Caco-2 (cell line): ENCODE results near the gene CUL1. TPM values are rescaled to one million over a fixed set of nuclear protein-coding genes. Genes with fewer than 3 reads are reported as not detected.

Source experiments
- BruUV-seq: library from RNA; stranded (reverse); fragments of 400-500 nt; replicated peaks from 2 replicates; lab custom pipeline; 2021; lab: Mats Ljungman, UMichigan
- CTCF ChIA-PET: fragments of 300-600 bp; sonication (Branson Sonifier 250); formaldehyde crosslinking; loops from one replicate; lab custom pipeline; 2022; ENCODE audit warnings: antibody characterized with exemption; lab: Charles Lee
- POLR2A ChIA-PET: fragments of 300-600 bp; sonication (Branson Sonifier 250); formaldehyde crosslinking; loops from one replicate; lab custom pipeline; 2022; ENCODE audit warnings: antibody characterized with exemption; lab: Charles Lee
- DNase-seq, 2 experiments: peaks; one replicate each; pipeline versions ENCODE4 v3.0.0 to v3.0.0-alpha.2; 2020 to 2022
- H3K27me3 ChIP-seq: replicated peaks from 2 replicates; pipeline ENCODE4 v1.6.0; 2011; ENCODE audit warnings: low read length; ENCODE audit not compliant: control insufficient read depth, insufficient read depth
- H3K36me3 ChIP-seq: 2 replicates; pipeline ENCODE4 v1.5.1; 2011; ENCODE audit warnings: low read length; ENCODE audit not compliant: control insufficient read depth, insufficient read depth
- H3K4me1 ChIP-seq: fragments of 250-450 bp; sonication (Bioruptor Pico); 2 replicates; pipeline ENCODE4 v1.5.1; 2020; ENCODE audit warnings: mild to moderate bottlenecking
- H3K4me3 ChIP-seq: 2 replicates; pipeline ENCODE4 v1.5.1; 2011; ENCODE audit warnings: low read depth, mild to moderate bottlenecking, control low read depth, low read length
- H3K9me3 ChIP-seq: fragments of 250-450 bp; sonication (Bioruptor Pico); 2 replicates; pipeline ENCODE4 v1.5.1; 2020; ENCODE audit warnings: mild to moderate bottlenecking, moderate library complexity
- H3K27ac Mint-ChIP-seq: one replicate; pipeline ENCODE4 v1.8.0; 2022; ENCODE audit warnings: mixed read lengths; ENCODE audit not compliant: unreplicated experiment
- H3K27me3 Mint-ChIP-seq: one replicate; pipeline ENCODE4 v1.8.0; 2022; ENCODE audit warnings: mixed read lengths; ENCODE audit not compliant: insufficient read depth, unreplicated experiment
- H3K36me3 Mint-ChIP-seq: one replicate; pipeline ENCODE4 v1.8.0; 2022; ENCODE audit warnings: mild to moderate bottlenecking, mixed read lengths; ENCODE audit not compliant: insufficient read depth, unreplicated experiment
- H3K4me1 Mint-ChIP-seq: one replicate; pipeline ENCODE4 v1.8.0; 2022; ENCODE audit warnings: low read depth, mixed read lengths; ENCODE audit not compliant: unreplicated experiment
- H3K4me3 Mint-ChIP-seq: one replicate; pipeline ENCODE4 v1.8.0; 2022; ENCODE audit warnings: mild to moderate bottlenecking, moderate library complexity, mixed read lengths; ENCODE audit not compliant: unreplicated experiment
- H3K9me3 Mint-ChIP-seq: one replicate; pipeline ENCODE4 v1.8.0; 2022; ENCODE audit warnings: mixed read lengths; ENCODE audit not compliant: unreplicated experiment
- CTCF ChIP-seq, 2 experiments: fragments of 200-600 bp in 1 of 2; IDR thresholded peaks; 1 replicate in 1 of 2; 2 replicates in 1 of 2; pipeline versions ENCODE4 v1.5.1 to v1.8.0; 2011 to 2022; ENCODE audit warnings: antibody characterized with exemption in 1 of 2, control low read depth in 1 of 2, inconsistent platforms in 1 of 2, low read depth in 1 of 2, low read length in 1 of 2, mild to moderate bottlenecking in 1 of 2, moderate library complexity in 1 of 2; ENCODE audit not compliant: insufficient read depth in 1 of 2, severe bottlenecking in 1 of 2, unreplicated experiment in 1 of 2
- intact Hi-C: fragments of 100-400 bp; cut with micrococcal nuclease; formaldehyde crosslinking; loops from one replicate; pipeline ENCODE4 v1.10.0; 2022; ENCODE audit not compliant: unreplicated experiment
- total RNA-seq: library from RNA; stranded (reverse); gene quantifications from 2 replicates; pipeline ENCODE4 v1.2.3, GENCODE V29; 2022

The CUL1 gene
- total RNA-seq, 1 experiment from 2014 or later, result 71.9 TPM

DNA sequence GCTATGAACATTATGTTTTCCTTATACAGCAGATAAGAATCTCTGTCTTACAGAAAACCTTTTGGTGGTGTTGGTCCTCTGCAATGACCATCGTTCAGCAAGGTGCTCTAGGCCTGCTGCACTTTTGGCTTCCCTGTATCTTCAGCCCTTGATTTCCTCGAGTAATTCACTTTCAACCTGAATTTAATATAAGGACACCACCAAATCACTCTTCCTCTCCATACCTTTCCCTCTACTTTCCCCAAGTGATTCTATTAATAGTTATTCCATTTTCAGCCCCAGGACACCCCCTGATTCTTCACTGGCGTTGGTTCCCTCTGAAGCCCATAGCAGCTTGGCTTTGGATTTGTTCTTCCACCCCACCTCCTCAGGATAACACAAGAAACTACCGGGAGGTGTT lies 113.2 kb downstream of the CUL1 start:
- H3K27me3 Mint-ChIP-seq, result no peaks in the 10 kb centered on the region
- intact Hi-C loops, result no loop called here
- H3K4me3 Mint-ChIP-seq, result no peak overlapping the region
- Histone ChIP-seq H3K27me3 (no peaks in the 10 kb centered on the region), H3K36me3 (no peaks in the 10 kb centered on the region; the same call in 1 of the 2 replicates), H3K4me1 (no peaks in the 10 kb centered on the region), H3K9me3 (no peaks in the 10 kb centered on the region), H3K4me3 (no peak overlapping the region)
- CTCF ChIA-PET, result no interaction called here
- no peak for TF ChIP-seq CTCF (IDR thresholded peaks at IDR 0.05; ENCODE audit: insufficient read depth in 1 of 2, low read depth in 1 of 2, low read length in 1 of 2, severe bottlenecking in 1 of 2, unreplicated experiment in 1 of 2)
- DNase-seq, result no peak
- no peaks in the 10 kb centered on the region for H3K4me1 Mint-ChIP-seq
- H3K27ac Mint-ChIP-seq, result no peak overlapping the region
- POLR2A ChIA-PET, result no interaction called here
- peaks cover 77% of the 10 kb centered on the region for H3K36me3 Mint-ChIP-seq
- BruUV-seq, result no TSS peak
- no peaks in the 10 kb centered on the region for H3K9me3 Mint-ChIP-seq

DNA sequence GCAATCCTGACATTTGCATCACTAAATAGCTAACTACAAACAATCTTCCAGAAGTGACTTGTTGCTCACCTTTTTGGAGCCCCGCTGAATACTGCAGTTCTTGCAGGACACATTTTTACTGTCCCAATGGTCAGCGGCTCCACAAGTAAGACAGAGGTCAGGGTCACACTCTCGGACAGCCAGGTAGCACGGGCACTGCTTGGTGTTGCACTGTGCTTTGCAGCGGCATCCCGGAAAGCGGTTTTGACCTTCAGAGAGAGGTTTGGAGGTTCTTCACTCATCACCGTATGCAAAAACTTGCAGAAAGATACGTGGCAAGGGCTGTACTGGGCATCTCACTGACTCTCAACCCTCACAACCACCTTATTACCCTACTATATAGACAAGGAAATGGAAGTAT lies 115.2 kb downstream of the CUL1 start:
- intact Hi-C loops, result no loop called here
- POLR2A ChIA-PET, result no interaction called here
- BruUV-seq, result no TSS peak

DNA sequence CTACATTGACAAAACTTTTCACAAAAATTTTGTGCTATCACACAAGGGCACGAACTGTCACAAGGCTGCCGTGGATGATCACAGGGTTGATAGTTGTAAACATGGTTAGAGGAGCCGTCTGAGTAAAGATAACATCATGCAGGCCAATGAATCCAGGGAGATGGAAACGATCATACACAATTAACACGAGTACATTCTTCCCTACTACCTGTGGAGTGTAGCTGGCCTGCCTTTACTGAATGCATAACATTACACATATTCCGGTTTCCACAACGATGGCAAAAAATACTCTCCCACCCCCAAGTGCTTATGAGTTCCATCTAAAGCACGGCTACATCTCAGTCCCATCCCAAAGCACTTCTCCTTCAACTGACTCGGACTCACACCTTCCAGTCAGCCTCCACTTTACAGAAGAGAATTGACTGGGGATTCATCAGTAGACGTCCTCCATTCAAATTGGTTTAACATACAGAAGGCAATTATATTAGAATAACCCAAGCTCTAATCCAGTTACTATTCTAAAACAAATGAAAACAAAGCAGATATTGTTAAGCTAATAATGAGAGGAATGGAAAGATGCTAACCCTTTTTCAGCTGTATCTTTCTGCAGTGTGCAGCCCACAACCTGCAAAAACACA lies 116.3 kb downstream of the CUL1 start:
- intact Hi-C loops, result no loop called here
- H3K36me3 Mint-ChIP-seq, result peaks cover 80% of the 10 kb centered on the region
- ChIA-PET CTCF (no interaction called here), POLR2A (no interaction called here)
- H3K4me1 ChIP-seq, result no peaks in the 10 kb centered on the region; the same call in 1 of the 2 replicates
- H3K9me3 ChIP-seq, result no peaks in the 10 kb centered on the region
- no peaks in the 10 kb centered on the region for H3K27me3 ChIP-seq
- H3K4me3 ChIP-seq, result no peak overlapping the region
- no peaks in the 10 kb centered on the region; the same call in 1 of the 2 replicates for H3K36me3 ChIP-seq
- no peaks in the 10 kb centered on the region for H3K4me1 Mint-ChIP-seq
- DNase-seq, result no peak
- H3K9me3 Mint-ChIP-seq, result no peaks in the 10 kb centered on the region
- no TSS peak for BruUV-seq
- no peak overlapping the region for H3K4me3 Mint-ChIP-seq
- no peak for TF ChIP-seq CTCF (IDR thresholded peaks at IDR 0.05; ENCODE audit: insufficient read depth in 1 of 2, low read depth in 1 of 2, low read length in 1 of 2, severe bottlenecking in 1 of 2, unreplicated experiment in 1 of 2)
- no peaks in the 10 kb centered on the region for H3K27me3 Mint-ChIP-seq
- no peak overlapping the region for H3K27ac Mint-ChIP-seq

More for the DNA sequence above, 115.2 kb downstream of the CUL1 start:
- Histone ChIP-seq H3K4me3 (no peak overlapping the region), H3K27me3 (no peaks in the 10 kb centered on the region), H3K9me3 (no peaks in the 10 kb centered on the region), H3K4me1 (no peaks in the 10 kb centered on the region), H3K36me3 (no peaks in the 10 kb centered on the region; the same call in 1 of the 2 replicates)
- Mint-ChIP-seq H3K9me3 (no peaks in the 10 kb centered on the region), H3K4me3 (no peak overlapping the region), H3K36me3 (peaks cover 80% of the 10 kb centered on the region), H3K4me1 (no peaks in the 10 kb centered on the region), H3K27me3 (no peaks in the 10 kb centered on the region), H3K27ac (no peak overlapping the region)
- TF ChIP-seq CTCF (IDR thresholded peaks at IDR 0.05; ENCODE audit: insufficient read depth in 1 of 2, low read depth in 1 of 2, low read length in 1 of 2, severe bottlenecking in 1 of 2, unreplicated experiment in 1 of 2), result no peak
- DNase-seq, result no peak
- CTCF ChIA-PET, result no interaction called here
